Stimulated activated CD8-positive, alpha-beta memory T cell treated with anti-CD3 and anti-CD28 coated beads, Interleukin-7, amount 100 ng/mL, for 4 hours (primary cell): ENCODE results near the gene TRIM29.

Source experiments
- DNase-seq, 2 donors: peaks; one replicate each; pipeline ENCODE4 v3.0.0-alpha.2; 2020; ENCODE audit warnings: low read depth in 2 of 2

The TRIM29 gene

GRCh38 chr11:120139316-120140069 lies 1.6 kb upstream of the TRIM29 start:
- DNase-seq: no peak

GRCh38 chr11:120137187-120137610 lies 714 bp downstream of the TRIM29 start:
- DNase-seq: no peak

- no peak for DNase-seq
Measured at GRCh38 chr11:120136356-120136755, 1.6 kb downstream of the TRIM29 start.

- DNase-seq: no peak
Measured at GRCh38 chr11:120135838-120136237, 2.1 kb downstream of the TRIM29 start.

DNA sequence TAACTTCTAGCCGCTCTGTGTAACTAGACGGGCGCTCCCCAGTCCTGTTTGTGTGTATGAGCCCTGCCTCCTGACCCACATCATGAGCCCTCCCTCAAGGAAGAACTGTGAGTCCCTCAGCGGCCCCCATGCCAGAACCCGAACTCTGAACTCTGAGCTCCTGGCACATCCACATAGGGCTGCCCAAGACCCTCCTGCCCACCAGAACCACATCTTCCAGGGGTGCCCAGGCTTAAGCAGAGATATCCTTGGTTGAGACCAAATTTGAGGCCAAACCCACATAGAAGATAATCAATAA lies 3.0 kb downstream of the TRIM29 start:
- DNase-seq: no peak

DNA sequence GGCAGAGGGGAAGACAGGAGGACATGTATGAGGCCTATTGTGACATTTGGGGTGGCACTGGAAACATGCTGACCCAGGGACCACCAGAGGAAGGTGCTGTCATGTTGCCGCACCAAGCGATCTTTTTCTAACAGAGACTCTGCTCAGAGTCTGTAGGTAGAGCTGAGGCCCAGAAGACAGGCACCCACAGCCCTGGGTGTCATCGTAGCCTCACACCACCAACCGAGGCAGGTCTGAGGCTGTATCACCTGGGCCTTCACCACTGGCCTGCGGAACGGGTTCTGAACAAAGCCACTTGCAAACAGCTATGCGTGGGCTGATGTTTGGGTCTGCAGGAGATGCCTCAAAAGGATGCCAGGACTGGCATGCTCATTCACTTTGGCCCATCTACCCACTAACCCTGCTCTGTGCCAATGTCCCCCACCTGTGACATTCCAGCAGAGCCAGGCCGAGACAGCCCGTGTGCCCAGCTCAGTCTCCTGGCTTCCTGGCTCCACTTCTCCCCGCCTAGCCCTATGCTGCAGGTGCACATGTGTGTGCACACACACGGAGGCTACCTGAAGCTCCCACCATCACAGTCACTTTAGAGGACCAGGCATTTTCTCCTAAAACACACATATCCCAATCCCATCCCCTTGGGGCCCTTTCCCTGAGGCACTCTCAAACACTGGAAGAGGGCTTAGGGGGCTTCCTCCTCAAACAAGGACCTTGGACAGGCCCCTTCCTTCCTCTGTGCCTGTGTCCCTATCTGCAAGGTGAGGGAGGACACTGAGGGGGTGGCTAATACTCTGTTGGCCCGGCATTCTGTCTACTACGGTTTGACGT lies 3.6 kb downstream of the TRIM29 start:
- DNase-seq: no peak

GRCh38 chr11:120133216-120134105 lies 4.5 kb downstream of the TRIM29 start:
- DNase-seq: no peak

DNA sequence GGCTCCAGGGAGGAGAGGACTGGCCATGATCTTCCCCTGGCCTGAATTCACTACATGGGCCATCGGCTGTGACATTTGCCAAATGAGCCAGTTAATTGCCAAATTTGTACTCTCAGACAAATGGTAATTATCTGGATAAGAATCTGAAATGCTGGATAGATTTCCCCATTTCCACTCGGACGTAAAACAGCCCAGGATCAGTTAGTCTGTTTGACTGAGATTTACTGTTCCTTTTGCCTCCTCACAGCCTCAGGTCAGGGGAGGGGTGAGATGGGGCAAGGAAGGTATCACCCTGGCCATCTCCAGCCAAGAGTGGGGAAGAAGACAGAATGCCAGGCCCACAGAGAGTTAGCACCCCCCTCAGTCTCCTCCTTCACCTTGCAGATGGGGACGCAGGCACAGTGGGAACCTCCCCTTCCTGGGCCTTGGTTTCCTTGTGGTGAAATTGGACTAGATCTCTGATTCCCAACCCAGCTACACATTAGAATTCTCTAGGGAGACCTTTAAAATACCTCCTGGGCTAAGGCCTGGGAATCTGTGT lies 5.2 kb downstream of the TRIM29 start:
- no peak for DNase-seq

DNA sequence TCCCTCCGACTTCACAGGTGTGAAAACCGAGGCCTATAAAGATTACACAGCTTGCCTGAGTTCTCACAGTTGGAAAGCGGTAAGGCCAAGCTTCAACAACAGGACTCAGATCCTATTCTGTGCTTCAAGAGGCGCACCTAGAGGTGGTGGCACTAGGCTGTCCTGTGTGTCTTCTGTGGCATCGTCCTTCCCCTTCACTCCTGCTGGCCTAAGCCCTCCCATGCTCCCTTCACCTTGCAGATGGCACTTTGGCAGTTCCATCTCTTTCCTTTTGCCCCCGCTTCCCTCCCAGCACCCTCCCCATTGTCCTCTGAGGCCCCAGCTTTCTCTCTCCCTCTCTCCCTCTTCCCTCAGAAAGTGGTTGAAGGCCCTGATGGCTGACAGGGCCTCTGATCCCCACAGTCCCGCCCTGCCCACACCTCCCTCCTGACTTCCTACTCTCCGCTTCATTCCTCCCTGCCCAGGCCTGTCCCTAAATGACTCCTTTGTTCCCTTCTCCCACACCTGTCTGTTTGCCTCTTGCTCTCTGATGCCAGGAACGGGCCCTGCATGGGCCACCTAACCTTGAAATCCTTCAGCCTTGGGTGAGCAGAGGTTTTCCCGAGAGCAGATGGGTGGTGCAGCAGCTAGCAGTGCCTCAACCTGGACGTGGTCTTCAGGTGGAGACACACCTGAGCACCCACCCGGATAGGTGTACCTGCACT lies 5.8 kb downstream of the TRIM29 start:
- DNase-seq: no peak

DNA sequence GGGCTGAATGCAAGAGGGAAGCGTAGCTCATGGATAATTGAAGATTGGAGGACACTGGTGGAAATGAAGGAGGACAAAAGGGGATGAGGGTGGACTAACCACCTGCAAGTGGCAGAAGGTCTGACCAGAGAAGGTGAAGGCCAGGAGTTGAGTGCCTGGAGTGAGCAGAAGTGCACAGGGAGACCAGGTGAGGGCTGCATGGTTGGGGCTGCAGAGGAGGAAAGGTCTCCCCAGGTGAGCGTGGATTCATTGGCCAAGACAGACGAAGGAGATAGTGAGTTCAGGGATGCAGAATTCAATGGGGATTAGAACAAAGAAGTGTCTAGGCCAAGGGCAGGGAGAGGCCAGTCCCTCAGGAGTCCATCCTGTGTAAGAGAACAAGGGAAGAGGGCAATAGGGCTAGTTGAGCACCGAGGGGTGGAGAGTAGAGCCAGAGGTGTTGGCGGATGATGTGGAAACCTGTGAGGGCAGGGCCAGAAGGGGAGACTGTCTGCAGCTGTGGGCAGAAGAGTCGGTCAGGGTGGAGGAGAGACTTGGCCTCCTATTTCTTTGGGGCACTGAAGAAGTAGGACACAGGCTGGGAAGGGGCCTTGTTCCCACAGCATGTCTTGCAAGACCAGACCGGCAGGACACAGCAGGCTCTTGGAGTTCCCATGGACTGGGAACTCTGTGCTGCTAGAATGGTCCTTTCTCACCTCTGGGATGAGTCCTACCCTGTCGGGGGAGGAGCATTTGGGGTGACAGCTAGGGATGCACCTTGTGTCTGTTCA lies 6.7 kb downstream of the TRIM29 start:
- no peak for DNase-seq

- no peak for DNase-seq
Measured at GRCh38 chr11:120130176-120130980, 7.5 kb downstream of the TRIM29 start.

GRCh38 chr11:120129570-120129969 lies 8.3 kb downstream of the TRIM29 start:
- DNase-seq: no peak

GRCh38 chr11:120128392-120129119 lies 9.4 kb downstream of the TRIM29 start:
- DNase-seq: no peak

DNA sequence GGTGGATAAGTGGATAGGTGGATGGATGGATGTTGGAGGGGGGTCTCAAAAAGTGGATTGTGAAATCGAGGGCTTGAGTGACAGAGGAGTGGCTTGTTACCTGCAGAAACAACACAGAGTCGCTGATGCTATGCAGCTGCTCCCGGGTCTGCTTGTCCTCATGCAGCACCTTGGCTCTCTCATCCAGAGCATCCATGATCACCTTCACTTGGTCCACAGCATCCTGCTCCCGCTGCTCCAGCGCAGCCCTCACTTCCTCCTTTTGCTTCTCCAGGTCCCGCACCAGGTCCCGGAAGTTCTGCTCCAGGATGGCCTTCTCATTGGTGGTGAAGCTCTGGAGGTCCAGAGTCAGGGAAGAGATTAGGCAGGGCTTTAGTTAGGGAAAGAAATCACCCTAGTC lies 10.7 kb downstream of the TRIM29 start:
- DNase-seq: no peak

DNA sequence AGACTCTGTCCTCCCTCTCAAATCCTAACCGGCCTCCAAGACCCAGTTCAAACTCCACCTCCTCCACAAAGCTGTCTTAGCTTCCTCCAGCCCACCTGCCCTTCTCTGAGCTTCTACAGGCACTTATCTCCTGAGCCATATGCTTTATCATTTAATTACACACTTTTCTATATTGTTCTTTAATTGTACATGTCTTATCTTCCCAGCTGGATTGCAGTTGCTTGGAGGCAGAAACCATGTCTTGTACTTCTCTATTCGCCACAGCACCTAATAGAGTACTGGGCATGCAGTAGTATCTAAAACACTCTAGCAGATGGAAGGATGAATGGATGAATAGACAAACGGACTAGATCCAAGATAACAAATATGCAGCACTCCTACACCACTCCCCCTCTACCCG lies 11.3 kb downstream of the TRIM29 start:
- DNase-seq: no peak

- no peak for DNase-seq
Measured at GRCh38 chr11:120125509-120125908, 12.4 kb downstream of the TRIM29 start.

DNA sequence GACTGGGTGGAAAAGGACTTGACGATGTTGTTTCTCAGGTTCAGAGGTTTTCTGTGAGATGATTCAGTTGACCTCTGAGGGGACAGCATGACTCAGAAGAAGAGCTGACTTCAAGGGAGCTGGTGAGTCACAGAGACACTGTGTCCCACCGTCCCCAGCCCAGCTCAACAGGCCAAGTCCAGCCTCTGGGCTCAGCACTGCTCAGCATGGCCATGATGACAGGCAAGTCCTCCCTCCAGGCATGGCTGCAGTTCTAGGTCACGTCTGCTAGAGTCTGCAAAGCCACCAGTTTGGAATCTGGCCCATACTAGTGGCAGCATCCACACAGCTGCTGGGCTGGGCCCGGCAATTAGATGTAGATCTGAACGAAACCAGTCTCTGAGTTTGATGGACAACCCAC lies 12.9 kb downstream of the TRIM29 start:
- DNase-seq: no peak

DNA sequence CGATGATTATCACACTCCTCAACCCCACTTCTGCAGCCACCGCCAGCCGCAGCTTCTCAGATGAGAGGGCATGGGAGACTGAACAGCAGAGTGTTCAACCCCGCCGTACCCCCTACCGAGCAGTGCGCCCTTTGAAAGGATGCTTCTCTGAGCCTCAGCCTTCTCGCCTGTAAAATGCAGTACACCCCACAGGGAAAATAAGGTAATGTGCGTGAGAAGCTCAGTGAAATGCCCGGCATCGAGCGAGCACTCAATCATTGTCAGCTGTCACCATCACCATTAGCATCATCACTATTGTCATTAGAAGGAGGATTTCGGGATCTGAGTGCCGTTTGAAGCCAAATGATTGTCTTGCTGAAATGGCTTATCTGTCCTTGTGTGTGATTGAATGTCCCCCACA lies 13.6 kb downstream of the TRIM29 start:
- no peak for DNase-seq

DNA sequence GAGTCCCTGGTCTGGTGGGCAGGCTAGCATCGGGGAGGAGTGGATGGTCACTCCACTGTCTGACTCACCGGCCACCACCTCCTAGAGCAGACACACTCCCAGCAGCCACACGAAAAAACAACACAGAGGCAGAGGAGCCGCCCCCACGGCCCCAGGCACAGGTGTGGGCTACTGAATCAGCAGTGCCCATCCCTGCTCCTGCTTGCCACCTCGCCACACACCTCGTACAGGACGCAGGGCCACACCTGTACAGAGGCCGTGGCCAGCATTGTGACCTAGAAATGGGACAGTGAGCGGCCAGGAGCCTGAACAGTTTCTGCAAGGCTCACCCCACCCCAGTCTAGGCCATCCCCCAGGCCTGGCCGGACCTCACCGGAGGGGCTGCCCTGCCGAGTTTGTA lies 14.0 kb downstream of the TRIM29 start:
- DNase-seq: no peak
